ENCODE data around the gene SLC25A40.

DNA sequence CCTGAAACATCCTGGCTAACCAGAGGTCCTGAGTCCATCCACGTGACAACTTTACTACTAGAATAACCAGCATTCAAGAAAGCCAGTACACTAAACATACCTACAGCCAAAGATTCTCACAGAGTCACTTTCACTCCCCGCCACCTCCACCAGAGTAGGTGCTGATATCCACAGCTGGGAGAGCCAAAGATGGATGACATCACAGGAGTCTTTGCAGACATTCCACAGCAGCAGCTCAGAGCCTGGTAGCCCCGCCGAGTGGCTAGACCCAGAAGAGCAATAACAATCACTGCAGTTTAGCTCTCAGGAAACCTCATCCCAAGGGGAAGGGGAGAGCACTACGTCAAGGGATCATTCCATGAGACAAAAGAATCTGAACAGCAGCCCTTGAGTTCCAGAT is 44.4 kb upstream of the SLC25A40 start:
- TF ChIP-seq POLR2A (IDR thresholded peaks at IDR 0.05; ENCODE audit: low read length) (no peak), GATA1 (IDR thresholded peaks at IDR 0.05; ENCODE audit: low read depth, low read length) (no peak)
